ENCODE measurements around the gene FAR1. TPM values are rescaled to one million over a fixed set of nuclear protein-coding genes. Genes with fewer than 3 reads are reported as not detected.

FAR1 gene
- total RNA-seq, 2 experiments from 2014 or later, result 39.5 to 41.3 TPM

DNA sequence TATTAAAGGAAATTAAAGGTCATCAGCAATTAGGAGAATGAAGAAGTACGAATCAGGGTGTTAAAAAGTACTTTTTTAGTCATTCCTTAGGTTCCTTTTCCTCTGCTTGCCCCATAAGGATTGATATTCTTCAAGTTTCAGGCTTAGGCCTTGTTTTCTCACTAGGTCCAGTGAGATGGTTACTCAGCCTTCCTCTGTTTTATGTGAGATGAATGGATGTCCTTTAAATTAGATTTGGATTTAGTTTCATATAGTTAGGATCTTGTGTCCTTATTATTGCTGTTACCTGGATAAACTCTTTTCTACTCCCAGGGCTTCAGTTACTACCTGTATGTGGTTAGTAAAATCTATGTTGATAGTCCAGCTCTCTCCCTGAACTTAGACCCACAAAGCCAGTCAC, 29.2 kb downstream of the FAR1 start:
- H3K4me1 Mint-ChIP-seq (ENCODE audit: low read depth), result no peaks in the 10 kb centered on the region
- H3K4me3 Mint-ChIP-seq, result no peak overlapping the region
- POLR2A ChIA-PET, result no interaction called here
- H3K27ac Mint-ChIP-seq, result no peak overlapping the region
- H3K27me3 Mint-ChIP-seq, result no peaks in the 10 kb centered on the region
- H3K36me3 Mint-ChIP-seq, result peaks cover 25% of the 10 kb centered on the region
- intact Hi-C loops (cut with micrococcal nuclease), result no loop called here
- H3K9me3 Mint-ChIP-seq, result no peaks in the 10 kb centered on the region
- CTCF ChIA-PET, result no interaction called here
- DNase-seq, result no peak

DNA sequence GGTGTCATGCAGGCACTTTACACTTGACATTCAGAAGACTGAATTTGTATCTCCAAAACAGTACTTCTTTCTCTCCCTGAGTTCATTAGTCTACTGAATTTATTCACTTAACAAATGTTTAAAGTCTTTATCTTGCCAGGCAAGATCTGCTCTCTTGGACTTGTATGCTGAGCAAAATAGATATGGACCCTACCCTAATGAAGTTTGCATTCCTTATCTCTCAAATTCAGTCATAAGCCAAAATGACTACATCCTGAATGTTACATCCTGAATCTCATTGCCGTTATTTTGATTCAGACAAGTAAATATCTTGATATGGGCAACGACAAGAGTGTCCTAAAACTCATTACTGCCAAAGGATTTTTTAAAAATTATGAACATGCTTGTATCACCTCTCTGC, 29.7 kb downstream of the FAR1 start:
- H3K9me3 Mint-ChIP-seq, result no peaks in the 10 kb centered on the region
- peaks cover 25% of the 10 kb centered on the region for H3K36me3 Mint-ChIP-seq
- no peak overlapping the region for H3K27ac Mint-ChIP-seq
- ChIA-PET POLR2A (no interaction called here), CTCF (no interaction called here)
- H3K4me1 Mint-ChIP-seq (ENCODE audit: low read depth), result no peaks in the 10 kb centered on the region
- H3K4me3 Mint-ChIP-seq, result no peak overlapping the region
- no peaks in the 10 kb centered on the region for H3K27me3 Mint-ChIP-seq
- no peak for DNase-seq
- intact Hi-C loops (cut with micrococcal nuclease), result no loop called here

DNA sequence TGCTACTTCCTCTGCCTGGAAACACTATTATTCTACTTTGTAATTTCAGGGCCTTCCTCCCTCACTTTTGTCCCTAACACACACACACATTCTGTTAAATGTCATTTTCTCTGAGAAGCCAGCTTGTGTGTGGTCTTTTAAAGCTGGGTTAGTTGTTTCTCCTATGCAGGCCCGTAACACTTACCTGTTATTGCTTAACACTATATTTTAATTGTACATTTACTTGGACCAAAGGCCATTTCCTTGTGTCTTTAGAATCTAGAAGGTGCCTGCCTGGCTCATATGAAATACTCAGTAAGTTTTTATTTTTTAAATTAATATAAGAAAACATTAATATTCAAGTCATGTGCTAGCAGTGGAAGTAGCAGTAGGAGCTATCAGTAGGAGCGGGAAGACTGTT, 30.6 kb downstream of the FAR1 start:
- peaks cover 29% of the 10 kb centered on the region for H3K36me3 Mint-ChIP-seq
- no peak overlapping the region for H3K4me3 Mint-ChIP-seq

DNA sequence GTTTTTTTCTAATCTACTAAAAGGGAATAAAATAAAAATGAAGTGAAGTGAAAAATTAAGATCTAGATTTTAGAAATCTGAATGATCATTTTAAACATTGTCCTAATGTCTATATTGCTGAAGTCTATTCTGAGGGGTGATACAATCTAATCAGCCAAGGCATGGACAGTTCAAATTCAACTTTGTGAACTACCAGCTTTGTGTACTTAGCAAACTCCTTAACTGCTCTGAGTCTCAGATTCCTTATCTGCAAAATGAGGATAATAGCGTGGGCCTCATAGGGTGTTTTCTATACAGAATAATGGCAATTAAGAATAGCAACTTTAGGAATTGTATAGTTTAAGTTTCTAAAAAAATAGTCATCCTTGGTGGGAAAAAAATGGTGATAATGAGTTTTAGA, 31.4 kb downstream of the FAR1 start:
- Mint-ChIP-seq H3K27ac (no peak overlapping the region), H3K4me3 (no peak overlapping the region), H3K4me1 (ENCODE audit: low read depth) (no peaks in the 10 kb centered on the region), H3K9me3 (no peaks in the 10 kb centered on the region), H3K36me3 (peaks cover 28% of the 10 kb centered on the region), H3K27me3 (no peaks in the 10 kb centered on the region)
- ChIA-PET POLR2A (no interaction called here), CTCF (no interaction called here)
- intact Hi-C loops (cut with micrococcal nuclease), result no loop called here
- DNase-seq, result no peak

More for the DNA sequence above, 30.6 kb downstream of the FAR1 start:
- no peak for DNase-seq
- CTCF ChIA-PET, result no interaction called here
- H3K4me1 Mint-ChIP-seq (ENCODE audit: low read depth), result no peaks in the 10 kb centered on the region
- intact Hi-C loops (cut with micrococcal nuclease), result no loop called here
- H3K27ac Mint-ChIP-seq, result no peak overlapping the region
- no peaks in the 10 kb centered on the region for H3K9me3 Mint-ChIP-seq
- H3K27me3 Mint-ChIP-seq, result no peaks in the 10 kb centered on the region
- POLR2A ChIA-PET, result no interaction called here

DNA sequence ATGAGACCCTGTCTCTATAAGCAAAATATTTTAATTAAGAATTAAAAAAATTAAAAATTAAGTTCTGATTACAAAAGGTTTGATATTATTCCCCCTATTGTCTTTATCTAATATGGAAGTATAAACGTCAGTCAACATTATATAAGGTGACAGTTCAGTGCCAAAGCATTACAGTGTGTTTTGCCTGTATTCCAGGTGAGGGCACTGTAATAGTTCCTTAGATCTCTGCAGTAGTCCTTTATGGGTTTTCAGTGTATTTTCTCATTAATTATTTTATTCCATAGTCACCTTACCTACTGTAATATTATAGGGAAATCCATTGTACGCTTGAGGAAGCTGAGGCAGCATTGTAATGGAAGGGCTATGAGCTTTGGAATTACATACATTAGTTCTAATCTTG, 33.0 kb downstream of the FAR1 start:
- DNase-seq, result no peak
- Mint-ChIP-seq H3K27ac (no peak overlapping the region), H3K36me3 (peaks cover 20% of the 10 kb centered on the region), H3K9me3 (no peaks in the 10 kb centered on the region), H3K27me3 (no peaks in the 10 kb centered on the region), H3K4me3 (no peak overlapping the region), H3K4me1 (ENCODE audit: low read depth) (no peaks in the 10 kb centered on the region)
- ChIA-PET POLR2A (no interaction called here), CTCF (no interaction called here)
- intact Hi-C loops (cut with micrococcal nuclease), result no loop called here

DNA sequence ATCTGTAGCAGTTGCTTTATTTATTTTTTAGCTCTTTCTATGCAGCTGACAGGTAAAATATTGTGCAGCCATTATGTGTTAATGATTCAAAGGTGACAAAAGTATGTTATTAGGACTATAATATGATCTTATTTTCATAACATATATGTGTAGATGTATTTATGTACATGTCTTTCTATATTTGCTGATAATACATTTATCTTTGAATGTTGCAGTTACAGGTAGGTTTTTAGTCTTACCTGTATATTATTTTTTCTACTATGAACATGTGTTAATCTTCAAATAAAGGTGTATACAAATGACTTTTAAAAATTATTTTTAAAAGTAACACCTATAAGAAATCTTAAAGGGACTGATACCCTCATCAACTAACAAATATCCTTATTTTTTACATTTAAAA, 33.6 kb downstream of the FAR1 start:
- POLR2A ChIA-PET, result no interaction called here
- H3K4me1 Mint-ChIP-seq (ENCODE audit: low read depth), result no peaks in the 10 kb centered on the region

DNA sequence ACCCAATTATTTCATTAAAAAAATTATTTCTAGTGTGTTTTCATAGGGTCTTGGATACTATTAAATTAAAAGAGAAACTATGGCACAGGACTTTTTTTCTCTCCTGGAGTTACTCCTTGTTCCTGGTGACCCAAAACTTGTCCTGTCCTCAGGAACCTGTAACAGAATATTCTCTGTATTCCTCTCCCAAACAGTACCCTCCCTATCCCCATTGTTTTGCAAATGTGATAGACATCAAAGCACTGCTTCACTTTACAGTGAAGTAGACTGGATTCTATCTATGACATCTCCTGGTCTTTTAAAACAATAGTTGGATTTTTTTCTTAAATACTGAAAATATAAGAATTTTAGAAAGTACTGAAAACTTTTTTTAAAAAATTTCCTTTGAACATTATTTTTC, 37.2 kb downstream of the FAR1 start:
- no peaks in the 10 kb centered on the region for H3K9me3 Mint-ChIP-seq
- POLR2A ChIA-PET, result no interaction called here
- no peak for DNase-seq
- peaks cover 22% of the 10 kb centered on the region for H3K36me3 Mint-ChIP-seq
- no peak overlapping the region for H3K27ac Mint-ChIP-seq
- CTCF ChIA-PET, result no interaction called here
- intact Hi-C loops (cut with micrococcal nuclease), result no loop called here
- H3K27me3 Mint-ChIP-seq, result no peaks in the 10 kb centered on the region
- no peak overlapping the region for H3K4me3 Mint-ChIP-seq
- H3K4me1 Mint-ChIP-seq (ENCODE audit: low read depth), result no peaks in the 10 kb centered on the region

More for the DNA sequence above, 33.6 kb downstream of the FAR1 start:
- Mint-ChIP-seq H3K9me3 (no peaks in the 10 kb centered on the region), H3K4me3 (no peak overlapping the region), H3K27ac (no peak overlapping the region), H3K27me3 (no peaks in the 10 kb centered on the region), H3K36me3 (peaks cover 20% of the 10 kb centered on the region)
- DNase-seq, result no peak
- intact Hi-C loops (cut with micrococcal nuclease), result no loop called here
- CTCF ChIA-PET, result no interaction called here

DNA sequence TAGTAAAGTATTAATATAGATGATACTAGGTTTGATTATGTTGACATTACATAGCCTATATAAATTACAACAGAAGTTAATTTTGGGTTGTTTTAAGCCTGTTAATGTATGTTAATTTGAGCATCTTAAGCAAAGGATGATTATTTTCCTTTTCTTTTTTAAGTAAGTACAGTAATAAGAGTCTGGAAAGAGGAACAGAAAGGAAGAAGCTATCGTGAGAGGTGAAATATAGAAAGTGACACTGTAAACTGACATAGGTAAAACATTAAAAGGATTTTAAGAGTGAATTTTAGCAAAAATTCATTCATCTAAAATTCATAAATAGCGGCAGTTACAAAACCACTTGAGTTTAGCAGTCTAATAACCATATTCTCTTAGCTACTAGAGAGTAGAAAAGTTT, 45.5 kb downstream of the FAR1 start:
- H3K27me3 Mint-ChIP-seq, result no peaks in the 10 kb centered on the region
- no peak overlapping the region for H3K4me3 Mint-ChIP-seq
- H3K27ac Mint-ChIP-seq, result no peak overlapping the region
- H3K36me3 Mint-ChIP-seq, result peaks cover 50% of the 10 kb centered on the region
- H3K9me3 Mint-ChIP-seq, result no peaks in the 10 kb centered on the region
- DNase-seq, result no peak
- intact Hi-C loops (cut with micrococcal nuclease), result no loop called here
- ChIA-PET POLR2A (no interaction called here), CTCF (interaction anchor here (0.6 kb wide), 1 partner anchor 46 kb away, joined by 3 read pairs; no protein-coding TSS in a partner anchor)
- no peaks in the 10 kb centered on the region for H3K4me1 Mint-ChIP-seq (ENCODE audit: low read depth)

DNA sequence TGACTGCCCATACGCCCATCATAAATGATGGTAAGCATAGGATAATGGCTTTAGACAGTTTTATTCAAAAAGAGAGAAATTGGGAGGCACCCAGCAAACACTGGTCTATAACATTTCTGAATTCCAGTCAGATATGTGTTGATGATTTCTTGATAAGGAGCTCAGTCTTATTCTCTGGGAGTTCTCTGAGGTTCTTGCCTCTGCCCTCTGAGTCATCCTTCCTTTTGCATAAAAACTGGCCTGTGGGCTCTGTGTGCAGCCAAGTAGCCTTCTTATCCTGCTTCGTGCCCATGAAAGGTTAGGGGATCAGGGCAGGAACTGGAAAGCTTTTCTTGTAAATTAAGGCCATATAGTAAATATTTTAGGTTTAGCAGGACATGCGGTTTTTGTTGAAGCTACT, 48.9 kb downstream of the FAR1 start:
- Mint-ChIP-seq H3K9me3 (no peaks in the 10 kb centered on the region), H3K4me3 (no peak overlapping the region), H3K4me1 (ENCODE audit: low read depth) (no peaks in the 10 kb centered on the region), H3K27ac (no peak overlapping the region), H3K36me3 (peaks cover 46% of the 10 kb centered on the region), H3K27me3 (no peaks in the 10 kb centered on the region)
- no peak for DNase-seq
- ChIA-PET POLR2A (no interaction called here), CTCF (interaction anchor here (1.1 kb wide), 1 partner anchor 230 kb away, joined by 4 read pairs; no protein-coding TSS in a partner anchor)
- intact Hi-C loops (cut with micrococcal nuclease), result no loop called here

DNA sequence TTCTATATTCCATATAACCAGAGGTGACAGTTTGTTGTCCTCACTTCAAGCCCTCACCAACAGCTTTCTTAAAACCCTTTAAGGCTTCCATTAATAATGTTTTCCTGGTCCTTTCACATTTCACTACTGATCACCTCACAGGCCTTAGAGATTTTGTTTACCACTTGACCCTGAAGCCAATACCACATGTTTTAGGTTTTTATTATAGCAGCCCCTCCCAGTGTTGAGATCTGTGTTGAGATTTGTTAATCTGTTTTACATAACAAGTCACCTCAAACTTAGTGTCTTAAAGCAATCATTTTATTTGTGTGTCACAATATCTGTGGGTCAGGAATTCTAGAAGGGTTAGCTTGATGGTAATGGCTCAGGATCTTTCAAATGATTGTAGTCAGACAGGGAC, 49.9 kb downstream of the FAR1 start:
- Mint-ChIP-seq H3K36me3 (peaks cover 51% of the 10 kb centered on the region), H3K4me1 (ENCODE audit: low read depth) (no peaks in the 10 kb centered on the region), H3K27me3 (no peaks in the 10 kb centered on the region), H3K4me3 (no peak overlapping the region), H3K9me3 (no peaks in the 10 kb centered on the region), H3K27ac (no peak overlapping the region)
- intact Hi-C loops (cut with micrococcal nuclease), result no loop called here
- CTCF ChIA-PET, result interaction anchor here (1.1 kb wide), 1 partner anchor 231 kb away, joined by 4 read pairs; no protein-coding TSS in a partner anchor
- no peak for DNase-seq
- POLR2A ChIA-PET, result no interaction called here

DNA sequence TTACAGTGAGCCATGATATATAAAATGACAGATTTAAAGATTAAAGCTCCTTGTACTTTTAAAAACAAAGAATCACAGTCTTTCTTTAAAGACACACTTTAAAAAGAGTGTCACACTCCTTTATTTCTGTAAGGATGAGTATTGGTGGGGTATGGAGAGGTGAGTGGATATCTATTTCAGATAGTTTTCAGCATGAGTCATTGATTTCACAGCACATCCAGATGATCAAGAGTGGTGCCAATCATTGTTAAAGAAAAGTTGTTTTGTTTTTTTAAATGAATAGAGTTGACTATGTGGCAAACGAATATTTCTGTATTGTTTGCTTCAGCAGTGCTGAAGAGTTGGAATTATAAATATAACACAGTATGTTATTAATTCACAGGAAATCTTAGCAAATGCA, 52.5 kb downstream of the FAR1 start:
- Mint-ChIP-seq H3K4me3 (no peak overlapping the region), H3K36me3 (peaks cover 40% of the 10 kb centered on the region), H3K27me3 (no peaks in the 10 kb centered on the region), H3K9me3 (no peaks in the 10 kb centered on the region), H3K27ac (no peak overlapping the region), H3K4me1 (ENCODE audit: low read depth) (no peaks in the 10 kb centered on the region)
- ChIA-PET CTCF (no interaction called here), POLR2A (no interaction called here)
- intact Hi-C loops (cut with micrococcal nuclease), result no loop called here
- DNase-seq, result no peak

DNA sequence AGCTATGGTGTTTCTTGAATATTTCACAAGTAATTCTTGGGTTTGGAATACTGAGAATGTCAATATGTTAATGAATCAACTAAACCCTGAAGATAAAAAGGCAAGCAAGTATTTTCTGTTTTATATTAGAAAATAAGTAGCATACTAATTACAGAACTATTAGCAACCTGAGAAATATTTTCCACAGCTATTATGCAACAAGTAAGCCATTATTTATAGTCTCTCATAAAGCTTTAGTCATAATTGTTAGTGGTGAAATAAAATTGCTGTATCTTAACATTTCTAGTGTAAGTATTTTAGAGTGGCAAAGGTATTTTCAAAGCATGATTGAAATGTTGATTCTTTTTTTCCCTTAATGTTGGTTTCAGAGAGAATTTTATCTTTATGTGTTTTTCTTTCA, 53.3 kb downstream of the FAR1 start:
- intact Hi-C loops (cut with micrococcal nuclease), result no loop called here
- CTCF ChIA-PET, result no interaction called here
- H3K4me1 Mint-ChIP-seq (ENCODE audit: low read depth), result no peaks in the 10 kb centered on the region
- no peaks in the 10 kb centered on the region for H3K9me3 Mint-ChIP-seq
- no peaks in the 10 kb centered on the region for H3K27me3 Mint-ChIP-seq
- H3K36me3 Mint-ChIP-seq, result peaks cover 37% of the 10 kb centered on the region
- POLR2A ChIA-PET, result no interaction called here
- H3K4me3 Mint-ChIP-seq, result no peak overlapping the region
- no peak overlapping the region for H3K27ac Mint-ChIP-seq
- no peak for DNase-seq

DNA sequence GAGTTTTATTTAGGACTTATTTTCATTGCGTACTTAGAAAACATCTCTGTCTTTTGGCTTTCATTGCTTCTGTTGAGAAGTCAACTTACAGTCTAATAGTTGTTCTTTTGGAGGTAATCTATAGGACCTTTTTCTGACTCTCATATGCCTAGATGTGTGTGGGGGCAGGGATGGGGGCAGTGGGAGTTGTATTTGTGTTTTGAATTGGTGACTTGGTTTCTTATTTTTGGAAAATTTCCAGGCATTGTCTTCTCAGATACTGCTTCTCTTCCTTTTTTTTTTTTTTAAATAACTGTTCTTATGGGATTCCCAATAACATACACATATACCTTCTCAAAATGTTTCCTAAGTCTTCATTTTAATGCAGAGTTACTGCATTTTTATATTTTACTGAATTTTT, 58.0 kb downstream of the FAR1 start:
- Mint-ChIP-seq H3K27me3 (no peaks in the 10 kb centered on the region), H3K36me3 (peaks cover 36% of the 10 kb centered on the region), H3K4me1 (ENCODE audit: low read depth) (no peaks in the 10 kb centered on the region), H3K9me3 (no peaks in the 10 kb centered on the region), H3K27ac (no peak overlapping the region), H3K4me3 (no peak overlapping the region)
- no peak for DNase-seq
- intact Hi-C loops (cut with micrococcal nuclease), result no loop called here
- POLR2A ChIA-PET, result no interaction called here
- CTCF ChIA-PET, result no interaction called here

DNA sequence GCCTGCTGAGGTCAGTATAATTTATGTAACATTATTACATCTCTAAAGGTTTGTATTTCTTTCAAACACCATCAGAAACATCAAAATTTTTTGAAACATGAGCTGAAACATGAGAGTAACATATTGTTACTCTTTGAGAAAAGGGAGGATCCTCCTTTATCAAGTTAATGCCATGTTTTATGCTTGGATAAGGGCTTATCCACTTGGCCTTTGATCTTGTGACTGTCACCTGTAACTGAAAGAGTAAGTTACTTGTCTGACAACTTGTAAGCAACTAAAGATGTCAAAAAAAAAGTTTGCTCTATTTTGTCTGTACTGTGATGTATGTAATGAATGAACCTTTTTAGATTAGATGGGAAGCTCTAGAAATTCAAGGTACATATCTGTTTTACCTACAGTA, 59.6 kb downstream of the FAR1 start:
- Mint-ChIP-seq H3K27me3 (no peaks in the 10 kb centered on the region), H3K9me3 (no peaks in the 10 kb centered on the region), H3K36me3 (peaks cover 29% of the 10 kb centered on the region), H3K4me1 (ENCODE audit: low read depth) (no peaks in the 10 kb centered on the region), H3K27ac (no peak overlapping the region), H3K4me3 (no peak overlapping the region)
- intact Hi-C loops (cut with micrococcal nuclease), result no loop called here
- POLR2A ChIA-PET, result no interaction called here
- CTCF ChIA-PET, result interaction anchor here (0.7 kb wide), 1 partner anchor 449 kb away, joined by 3 read pairs; no protein-coding TSS in a partner anchor
- no peak for DNase-seq
